Large intestine (tissue), 3 donors: ENCODE measurements around the gene SMIM14. TPM values are rescaled to one million over a fixed set of nuclear protein-coding genes. Genes with fewer than 3 reads are reported as not detected.

Experiments
- DNase-seq, 2 donors: peaks; one replicate each; pipeline versions ENCODE4 v3.0.0 to v3.0.0-alpha.2; 2013
- H3K27ac ChIP-seq: one replicate; pipeline ENCODE4 v1.5.1; 2013; ENCODE audit warnings: low read length
- H3K27me3 ChIP-seq: 2 replicates; pipeline ENCODE4 v1.6.1; 2013; ENCODE audit warnings: low read length; ENCODE audit not compliant: control insufficient read depth, insufficient read depth
- H3K36me3 ChIP-seq: 2 replicates; pipeline ENCODE4 v1.6.1; 2013; ENCODE audit warnings: low read length; ENCODE audit not compliant: control insufficient read depth, insufficient read depth
- H3K4me1 ChIP-seq: one replicate; pipeline ENCODE4 v1.6.1; 2013; ENCODE audit warnings: low read length; ENCODE audit not compliant: control insufficient read depth, insufficient read depth
- H3K4me3 ChIP-seq: one replicate; pipeline ENCODE4 v1.5.1; 2013; ENCODE audit warnings: low read length
- H3K9me3 ChIP-seq: one replicate; pipeline ENCODE4 v1.6.1; 2013; ENCODE audit warnings: mild to moderate bottlenecking, low read depth, low read length, moderate library complexity; ENCODE audit not compliant: control insufficient read depth
- WGBS: methylation state at CpG from one replicate; pipeline ENCODE4 v1.1.5; 2013; ENCODE audit warnings: low lambda C conversion rate; ENCODE audit not compliant: insufficient coverage; 5-methylcytosine and 5-hydroxymethylcytosine counted together
- polyA plus RNA-seq: library from polyadenylated mRNA; unstranded; fragments of 120-200 nt; gene quantifications from one replicate; pipeline ENCODE4 v1.2.1, GENCODE V29; 2013

SMIM14 gene
- polyA plus RNA-seq, 1 donor = 21.6 TPM

DNA sequence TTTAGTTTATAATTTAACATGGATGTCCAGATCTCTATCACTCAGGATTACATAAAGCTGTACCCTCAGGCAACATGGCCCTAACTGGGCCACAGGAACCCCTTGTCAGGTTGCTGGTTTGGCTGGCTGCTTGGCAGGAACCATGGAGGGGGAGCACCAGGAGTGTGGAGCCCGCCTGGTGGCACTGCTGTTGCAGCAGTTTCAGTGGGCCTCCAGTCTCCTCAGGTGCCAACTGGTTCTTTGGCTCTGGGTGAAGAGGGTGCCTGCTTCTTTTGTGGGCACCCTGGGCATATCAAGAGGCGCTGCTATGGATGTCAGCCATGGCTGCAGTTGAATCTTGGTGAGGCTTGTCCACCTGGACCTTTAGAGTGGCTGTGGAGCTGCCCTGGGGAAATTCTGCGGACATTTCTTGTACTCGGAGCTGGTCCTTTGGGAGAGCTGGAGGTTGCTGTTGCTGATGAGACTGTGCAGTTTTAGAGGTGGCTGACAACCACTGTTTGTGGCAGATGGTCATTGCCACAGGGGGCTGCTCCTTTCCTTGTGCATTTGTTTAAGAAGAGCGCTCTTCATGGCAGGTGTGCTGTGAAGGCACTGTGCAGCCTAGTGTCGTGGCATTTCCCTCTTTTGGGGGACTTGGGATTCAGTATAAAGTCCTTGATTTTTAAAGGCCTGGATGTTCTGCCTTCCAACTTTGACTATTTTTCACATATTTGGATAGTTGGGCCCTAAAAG lies 10.3 kb upstream of the SMIM14 start:
- no peak overlapping the region for H3K27ac ChIP-seq
- H3K4me1 ChIP-seq = no peaks in the 10 kb centered on the region
- no CpG with 5 or more reads among the region's 6 CpGs for WGBS
- no peak overlapping the region for H3K4me3 ChIP-seq
- H3K27me3 ChIP-seq = no peaks in the 10 kb centered on the region
- no peaks in the 10 kb centered on the region for H3K9me3 ChIP-seq
- no peak for DNase-seq
- H3K36me3 ChIP-seq = no peaks in the 10 kb centered on the region

DNA sequence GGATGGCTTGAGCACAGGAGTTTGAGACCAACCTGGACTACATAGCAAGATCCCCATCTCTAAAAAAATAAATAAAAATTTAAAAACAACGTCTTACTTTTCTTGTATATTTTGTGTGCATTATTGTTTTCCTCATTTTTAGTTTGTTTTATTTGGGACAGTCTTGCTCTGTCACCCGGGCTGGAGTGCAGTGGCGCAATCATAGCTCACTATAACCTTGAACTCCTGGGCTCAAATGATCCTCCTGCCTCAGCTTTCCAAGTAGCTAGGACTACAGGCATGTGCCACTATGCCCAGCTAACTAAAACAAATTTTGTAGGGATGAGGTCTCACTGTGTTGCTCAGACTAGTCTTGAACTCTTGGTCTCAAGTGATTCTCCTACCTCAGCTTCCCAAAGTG lies 9.5 kb upstream of the SMIM14 start:
- no peak for DNase-seq
- Histone ChIP-seq H3K36me3 (no peaks in the 10 kb centered on the region), H3K27ac (no peak overlapping the region), H3K4me3 (no peak overlapping the region), H3K4me1 (no peaks in the 10 kb centered on the region), H3K9me3 (no peaks in the 10 kb centered on the region), H3K27me3 (no peaks in the 10 kb centered on the region)
- 80% methylated on average over 2 of the region's 3 CpGs for WGBS

GRCh38 chr4:39642885-39643552 lies 4.4 kb upstream of the SMIM14 start:
- H3K36me3 ChIP-seq = no peaks in the 10 kb centered on the region
- no peak overlapping the region for H3K4me3 ChIP-seq
- 80% methylated on average over 1 of the region's 4 CpGs for WGBS
- no peak overlapping the region for H3K27ac ChIP-seq
- H3K9me3 ChIP-seq = peaks cover 2% of the 10 kb centered on the region
- H3K4me1 ChIP-seq = peaks cover 4% of the 10 kb centered on the region
- no peak for DNase-seq
- no peaks in the 10 kb centered on the region for H3K27me3 ChIP-seq

DNA sequence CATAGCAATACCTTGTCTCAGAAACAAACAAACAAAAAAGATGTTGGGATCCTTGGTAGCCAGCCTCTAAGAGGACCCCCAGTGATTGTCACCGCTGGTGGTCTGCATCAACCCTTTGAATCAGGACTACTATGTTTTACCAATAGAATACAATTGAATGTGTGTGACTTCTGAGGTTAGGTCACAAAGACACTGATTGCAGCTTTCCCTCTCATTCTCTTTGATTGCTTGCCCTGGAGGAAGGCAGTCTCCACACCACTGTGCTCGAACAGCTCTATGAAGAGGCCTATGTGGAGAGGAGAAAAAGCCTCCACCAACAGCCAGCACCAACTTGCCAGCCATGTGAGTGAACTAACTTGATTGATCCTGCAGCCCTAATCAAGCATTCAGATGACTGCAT lies 2.8 kb upstream of the SMIM14 start:
- peaks cover 6% of the 10 kb centered on the region for H3K4me1 ChIP-seq
- no peak overlapping the region for H3K27ac ChIP-seq
- no peaks in the 10 kb centered on the region for H3K27me3 ChIP-seq
- H3K4me3 ChIP-seq = no peak overlapping the region
- no CpG with 5 or more reads among the region's 2 CpGs for WGBS
- DNase-seq = no peak
- no peaks in the 10 kb centered on the region for H3K36me3 ChIP-seq
- peaks cover 2% of the 10 kb centered on the region for H3K9me3 ChIP-seq

DNA sequence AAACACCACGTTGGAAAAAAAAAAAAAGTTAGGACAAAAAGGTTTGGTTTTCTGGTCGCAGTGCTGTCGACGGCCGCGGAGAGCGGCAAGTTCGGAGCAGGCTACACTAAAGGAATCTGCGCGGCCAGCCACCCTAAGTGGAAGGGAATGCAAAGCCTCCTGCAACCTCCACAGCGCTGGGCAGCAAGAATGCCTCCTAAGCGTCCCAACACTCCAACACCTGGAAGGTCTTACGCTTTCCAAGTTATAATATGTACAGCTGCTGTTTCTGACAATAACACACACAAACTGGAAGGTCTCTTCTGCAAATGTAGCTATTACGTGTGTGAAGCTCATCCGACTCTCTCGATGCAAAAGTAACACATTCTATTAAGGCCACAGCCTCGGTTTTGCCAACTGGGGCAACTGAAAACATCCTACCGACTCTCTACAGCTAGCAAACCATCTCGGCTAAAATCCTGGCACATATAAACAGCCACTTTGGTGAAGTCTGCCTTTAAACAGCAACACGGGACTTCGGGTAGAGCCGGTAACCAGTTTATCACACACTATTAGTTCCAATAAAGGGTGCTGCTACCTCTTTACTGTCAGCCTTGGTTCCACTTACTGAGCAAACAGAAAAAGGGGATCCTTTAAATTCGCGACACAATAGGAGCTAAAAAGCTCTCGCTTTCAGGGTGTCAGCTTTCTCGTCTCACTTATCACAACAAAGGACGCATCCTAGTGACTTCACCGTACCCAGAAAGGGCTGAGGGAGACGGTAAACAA lies 895 bp downstream of the SMIM14 start:
- Histone ChIP-seq H3K9me3 (peaks cover 2% of the 10 kb centered on the region), H3K27me3 (no peaks in the 10 kb centered on the region), H3K4me1 (peaks cover 6% of the 10 kb centered on the region), H3K36me3 (no peaks in the 10 kb centered on the region), H3K27ac (peak overlapping the region; percentile 91), H3K4me3 (peak overlapping the region; percentile 97)
- 0% methylated on average over 1 of the region's 29 CpGs for WGBS
- peak; percentile 33 to 77 for DNase-seq

DNA sequence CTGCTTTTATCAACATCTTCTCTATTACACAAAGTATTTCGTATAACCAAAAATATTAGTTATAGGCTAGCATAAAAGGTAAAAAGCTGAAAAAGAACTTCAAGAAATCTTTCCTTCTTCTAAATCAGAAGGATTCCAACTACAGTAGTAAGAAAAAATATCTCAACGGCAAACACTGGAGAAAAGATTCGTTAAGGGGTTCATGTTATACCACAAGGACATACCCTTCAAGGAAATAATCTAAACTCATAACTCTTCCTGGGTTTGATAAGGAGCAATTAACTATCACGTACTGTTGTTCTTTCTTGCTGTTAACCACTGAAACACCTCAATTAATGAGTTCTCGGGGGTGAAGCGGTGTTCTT lies 1.5 kb downstream of the SMIM14 start:
- H3K4me3 ChIP-seq = peak overlapping the region; percentile 97
- H3K9me3 ChIP-seq = peaks cover 2% of the 10 kb centered on the region
- peak overlapping the region; percentile 91 for H3K27ac ChIP-seq
- H3K27me3 ChIP-seq = no peaks in the 10 kb centered on the region
- WGBS = 33% methylated on average over 1 of the region's 6 CpGs
- H3K36me3 ChIP-seq = no peaks in the 10 kb centered on the region
- peaks cover 6% of the 10 kb centered on the region for H3K4me1 ChIP-seq
- no peak for DNase-seq

GRCh38 chr4:39636531-39637184 lies 2.0 kb downstream of the SMIM14 start:
- DNase-seq = peak in 1 of 2 donors; percentile 23
- peaks cover 6% of the 10 kb centered on the region for H3K4me1 ChIP-seq
- H3K4me3 ChIP-seq = peak overlapping the region; percentile 97
- no peaks in the 10 kb centered on the region for H3K36me3 ChIP-seq
- H3K27me3 ChIP-seq = no peaks in the 10 kb centered on the region
- H3K27ac ChIP-seq = peak overlapping the region; percentile 91
- 28% methylated on average over 5 of the region's 6 CpGs for WGBS
- H3K9me3 ChIP-seq = peaks cover 2% of the 10 kb centered on the region

DNA sequence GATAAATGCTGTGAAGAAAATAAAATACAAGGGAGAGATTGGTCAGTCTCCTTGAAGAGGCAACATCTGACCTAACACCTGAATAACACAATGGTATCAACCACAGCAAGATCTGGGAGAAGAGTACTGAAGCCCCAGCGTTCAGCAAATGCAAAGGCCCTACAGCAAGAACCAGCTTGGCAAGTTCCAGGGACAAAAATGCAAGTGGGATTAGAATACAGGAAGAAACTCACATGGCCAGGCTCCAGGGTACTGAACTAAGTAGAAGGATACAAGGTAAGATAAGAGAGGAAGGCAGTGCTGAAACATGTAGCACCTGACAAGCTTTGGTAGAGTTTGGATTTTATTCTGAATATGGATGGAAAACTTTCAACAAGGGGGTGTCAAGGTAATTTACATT lies 3.6 kb downstream of the SMIM14 start:
- Histone ChIP-seq H3K36me3 (peaks cover 2% of the 10 kb centered on the region), H3K27me3 (no peaks in the 10 kb centered on the region), H3K9me3 (peaks cover 2% of the 10 kb centered on the region), H3K27ac (no peak overlapping the region), H3K4me1 (peaks cover 6% of the 10 kb centered on the region), H3K4me3 (no peak overlapping the region)
- DNase-seq = peak; percentile 14 to 38
- no CpG with 5 or more reads among the region's 1 CpG for WGBS

DNA sequence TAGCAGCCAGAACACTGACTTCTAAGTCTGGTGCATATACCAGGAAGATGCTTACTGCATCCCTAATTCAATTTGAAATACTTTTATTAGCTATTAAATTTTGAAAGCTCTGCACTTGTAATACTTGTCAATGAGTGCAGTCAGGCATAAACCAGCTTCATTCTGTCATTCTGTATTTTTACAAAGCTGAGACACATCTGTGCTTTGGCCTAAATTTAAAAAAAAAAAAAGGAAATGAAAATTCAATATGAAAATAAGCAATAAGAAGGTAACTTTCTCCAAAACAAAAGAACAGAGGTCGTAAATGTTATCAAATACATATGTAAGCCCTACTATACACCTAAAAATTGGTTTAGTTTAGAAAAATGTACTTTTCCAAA lies 7.0 kb downstream of the SMIM14 start:
- Histone ChIP-seq H3K4me1 (peaks cover 6% of the 10 kb centered on the region), H3K4me3 (no peak overlapping the region), H3K27ac (no peak overlapping the region), H3K27me3 (no peaks in the 10 kb centered on the region), H3K9me3 (no peaks in the 10 kb centered on the region), H3K36me3 (peaks cover 2% of the 10 kb centered on the region)
- 100% methylated on average over 1 of the region's 1 CpG for WGBS
- DNase-seq = no peak

DNA sequence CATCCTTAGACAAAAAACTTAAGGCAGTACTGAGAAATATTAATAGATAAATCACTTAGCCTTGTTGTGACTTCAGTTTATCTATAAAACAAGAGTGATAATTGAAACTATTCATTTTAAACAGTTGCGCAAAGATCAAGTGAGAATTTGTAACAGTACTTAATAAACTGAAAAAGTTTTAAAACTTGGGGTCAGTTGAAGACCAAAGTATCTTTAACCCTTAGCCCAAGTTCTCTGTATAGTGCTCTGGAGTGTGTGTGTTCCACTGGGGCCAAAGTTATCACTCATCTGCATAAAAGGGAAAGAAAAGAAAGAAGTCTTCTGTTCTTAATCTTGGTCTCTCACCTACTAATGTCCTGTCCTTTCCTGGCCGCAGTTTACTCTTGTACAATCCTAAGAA lies 11.3 kb downstream of the SMIM14 start:
- Histone ChIP-seq H3K4me1 (peaks cover 6% of the 10 kb centered on the region), H3K9me3 (no peaks in the 10 kb centered on the region), H3K27ac (no peak overlapping the region), H3K4me3 (no peak overlapping the region), H3K27me3 (no peaks in the 10 kb centered on the region), H3K36me3 (peaks cover 2% of the 10 kb centered on the region)
- DNase-seq = no peak
- no CpG with 5 or more reads among the region's 2 CpGs for WGBS
